ENCODE results near the gene TNRC6A. TPM values are rescaled to one million over a fixed set of nuclear protein-coding genes. Genes with fewer than 3 reads are reported as not detected.
A peak's percentile ranks its signal among the peaks of the same experiment; 100 is the strongest.

Gene TNRC6A
- total and polyA plus RNA-seq, 2 of the 13 experiments (the other 11 are each of a cell fraction or from before 2014, with no cell fraction given), result 30.9 to 43.6 TPM

- TF ChIP-seq ZNF552 (CRISPR knock-in tag; IDR thresholded peaks at IDR 0.05; ENCODE audit: borderline replicate concordance) (no peak), ZNF430 (CRISPR knock-in tag; IDR thresholded peaks at IDR 0.05) (peak; percentile 69; the same call in 1 of the 2 replicates), ZBTB26 (CRISPR knock-in tag; IDR thresholded peaks at IDR 0.05; ENCODE audit: borderline replicate concordance) (0 out of 2 replicates have a peak, but pooled peaks have one; percentile 22), ZNF703 (CRISPR knock-in tag; IDR thresholded peaks at IDR 0.05; ENCODE audit: borderline replicate concordance) (peak; percentile 78; the same call in 1 of the 2 replicates), ZBTB34 (CRISPR knock-in tag; IDR thresholded peaks at IDR 0.05) (no peak), ZSCAN29 (CRISPR knock-in tag; conservative IDR thresholded peaks at IDR 0.05) (no peak; the same call in 1 of the 2 replicates), ZNF629 (CRISPR knock-in tag; conservative IDR thresholded peaks at IDR 0.05) (no peak), MLXIP (CRISPR knock-in tag; IDR thresholded peaks at IDR 0.05; ENCODE audit: borderline replicate concordance) (0 out of 2 replicates have a peak, but pooled peaks have one; percentile 63), ZNF180 (CRISPR knock-in tag; IDR thresholded peaks at IDR 0.05; ENCODE audit: borderline replicate concordance, low read depth) (no peak), FOXA1 (IDR thresholded peaks at IDR 0.05) (no peak), FOXA1 (CRISPR knock-in tag; IDR thresholded peaks at IDR 0.05) (no peak), ZNF816 (CRISPR knock-in tag; IDR thresholded peaks at IDR 0.05; ENCODE audit: borderline replicate concordance) (no peak), HNF4A (CRISPR knock-in tag; IDR thresholded peaks at IDR 0.05) (peak; percentile 21; the same call in 1 of the 2 replicates), MXD3 (CRISPR knock-in tag; IDR thresholded peaks at IDR 0.05) (peak; percentile 95), ZNF335 (CRISPR knock-in tag; IDR thresholded peaks at IDR 0.05) (0 out of 2 replicates have a peak, but pooled peaks have one; percentile 23), SP140L (CRISPR knock-in tag; IDR thresholded peaks at IDR 0.05; ENCODE audit: borderline replicate concordance) (no peak), FOXM1 (CRISPR knock-in tag; IDR thresholded peaks at IDR 0.05) (0 out of 2 replicates have a peak, but pooled peaks have one; percentile 59), MXI1 (IDR thresholded peaks at IDR 0.05; ENCODE audit: borderline replicate concordance, low read depth, low read length) (peak; percentile 95; the same call in 2 of the 3 replicates), RFX5 (IDR thresholded peaks at IDR 0.05; ENCODE audit: low read depth, low read length) (peak; percentile 46; the same call in 1 of the 2 replicates), ZNF616 (CRISPR knock-in tag; IDR thresholded peaks at IDR 0.05; ENCODE audit: low read depth) (0 out of 2 replicates have a peak, but pooled peaks have one; percentile 59), ZFX (CRISPR knock-in tag; IDR thresholded peaks at IDR 0.05; ENCODE audit: low read depth) (peak; percentile 92), SKI (IDR thresholded peaks at IDR 0.05; ENCODE audit: partially characterized antibody) (peak; percentile 94), CBX2 (IDR thresholded peaks at IDR 0.05; ENCODE audit: low read depth, low read length) (no peak), CBX2 (CRISPR knock-in tag; IDR thresholded peaks at IDR 0.05; ENCODE audit: low read depth) (0 out of 2 replicates have a peak, but pooled peaks have one; percentile 63), PHF21A (CRISPR knock-in tag; IDR thresholded peaks at IDR 0.05) (peak; percentile 53)
Measured at GRCh38 chr16:24729243-24729950, at the start of gene TNRC6A (continued).
